Measurements from ENCODE around the gene PAPLN. TPM values are rescaled to one million over a fixed set of nuclear protein-coding genes. Genes with fewer than 3 reads are reported as not detected.

PAPLN gene
- total and polyA plus RNA-seq, 2 of the 8 experiments (the other 6 are each of a cell fraction or from before 2014, with no cell fraction given), result 14.8 to 25.6 TPM

- TF ChIP-seq CHD7 (IDR thresholded peaks at IDR 0.05; ENCODE audit: insufficient replicate concordance, low read length), result no peak
- TF ChIP-seq PHF8 (conservative IDR thresholded peaks at IDR 0.05; ENCODE audit: low read depth, low read length), result no peak
- no peak for TF ChIP-seq POLR2A (IDR thresholded peaks at IDR 0.05; ENCODE audit: control extremely low read depth in 1 of 2, low read depth in 2 of 2, low read length in 2 of 2)
- TF ChIP-seq KDM1A (IDR thresholded peaks at IDR 0.05; ENCODE audit: borderline replicate concordance, low read length), result no peak
Measured at GRCh38 chr14:73286598-73286997, 49.3 kb downstream of the PAPLN start (continued).

All from H1 (cell line).